K562 (cell line): ENCODE results near the gene MPRIP. TPM values are rescaled to one million over a fixed set of nuclear protein-coding genes. Genes with fewer than 3 reads are reported as not detected.
"Not testable (repeated sequence)": the region's sequence is repeated elsewhere in the genome, so short reads cannot be mapped to it uniquely, and the experiment has no call there.

ENCODE experiments used
- ATAC-seq: fragments of 200-7000 bp; cut with Tn5 transposase; 3 replicates; pipeline ENCODE4 v1.9.1; 2020; ENCODE audit warnings: moderate library complexity
- BruUV-seq: library from RNA; stranded (reverse); fragments of 400-500 nt; replicated peaks from 2 replicates; lab custom pipeline; 2021; lab: Mats Ljungman, UMichigan
- CTCF ChIA-PET: fragments of 300-600 bp; formaldehyde crosslinking; extraction: SDS; loops from one replicate; lab custom pipeline; 2021; ENCODE audit warnings: low intra/inter-chr PET ratio; lab: Yijun Ruan, JAX
- POLR2A ChIA-PET: fragments of 300-600, 350-650 bp; sonication (Branson Sonifier 250); formaldehyde crosslinking; extraction: SDS; loops from one replicate; lab custom pipeline; 2021; ENCODE audit warnings: antibody characterized with exemption, inconsistent platforms; lab: Yijun Ruan, JAX
- DNase-seq, 4 experiments: peaks; one replicate each; pipeline versions ENCODE4 v3.0.0 to v3.0.0-alpha.2; 2011 to 2018; ENCODE audit warnings: low spot score in 3 of 4, mixed read lengths in 3 of 4; ENCODE audit errors: extremely low read depth in 1 of 4
- FAIRE-seq: peaks from 2 replicates; lab custom pipeline; 2011; peaks lifted over from hg19 to GRCh38; lab: Jason Lieb, UNC
- H2AFZ ChIP-seq: 2 replicates; pipeline ENCODE4 v1.6.0; 2011; ENCODE audit warnings: low read depth, low read length, control low read depth, inconsistent platforms
- H3K27ac ChIP-seq: fragments of 200-600 bp; 3 replicates; pipeline ENCODE4 v1.8.0; 2011; ENCODE audit warnings: low read depth, mild to moderate bottlenecking, control low read depth, inconsistent platforms, low read length, moderate library complexity, mixed read lengths; ENCODE audit errors: extremely low read depth
- H3K27me3 ChIP-seq, 2 experiments: fragments of 300-600 bp in 1 of 2; 2 replicates in 1 of 2; 3 replicates in 1 of 2; pipeline versions ENCODE4 v1.6.0 to v1.8.0; 2011; ENCODE audit warnings: inconsistent platforms in 2 of 2, low read length in 2 of 2, mild to moderate bottlenecking in 1 of 2, mixed read lengths in 1 of 2, moderate library complexity in 1 of 2; ENCODE audit not compliant: control insufficient read depth in 2 of 2, insufficient read depth in 2 of 2
- H3K36me3 ChIP-seq: fragments of 300-600 bp; 3 replicates; pipeline ENCODE4 v1.8.0; 2011; ENCODE audit warnings: mild to moderate bottlenecking, low read length, inconsistent platforms; ENCODE audit not compliant: control insufficient read depth, insufficient read depth
- H3K4me1 ChIP-seq, 2 experiments: fragments of 200-600 bp in 1 of 2; replicated peaks in 1 of 2; 2 replicates in 1 of 2; 3 replicates in 1 of 2; pipeline versions ENCODE4 v1.5.1 to v1.8.0; 2011; ENCODE audit warnings: inconsistent platforms in 2 of 2, low read length in 2 of 2, mild to moderate bottlenecking in 1 of 2, mixed read lengths in 1 of 2, moderate library complexity in 1 of 2; ENCODE audit not compliant: control insufficient read depth in 2 of 2, insufficient read depth in 2 of 2
- H3K4me2 ChIP-seq: 2 replicates; pipeline ENCODE4 v1.6.1; 2011; ENCODE audit warnings: low read length, control low read depth, inconsistent platforms, mixed read lengths; ENCODE audit not compliant: insufficient read depth
- H3K4me3 ChIP-seq: fragments of 200-600 bp; sonication (generic), shearing (Covaris generic); 2 replicates; pipeline ENCODE4 v1.5.1; 2016; ENCODE audit warnings: control low read depth, inconsistent platforms
- H3K79me2 ChIP-seq: fragments of 200-600 bp; 3 replicates; pipeline ENCODE4 v1.8.0; 2011; ENCODE audit warnings: low read length, inconsistent platforms; ENCODE audit not compliant: control insufficient read depth, insufficient read depth
- H3K9ac ChIP-seq, 2 experiments: 2 replicates each; pipeline versions ENCODE4 v1.6.0 to v1.6.1; 2011; ENCODE audit warnings: low read depth in 2 of 2, low read length in 2 of 2, control low read depth in 1 of 2, inconsistent platforms in 1 of 2, mild to moderate bottlenecking in 1 of 2, mixed read lengths in 1 of 2; ENCODE audit not compliant: insufficient read depth in 1 of 2
- H3K9me1 ChIP-seq: one replicate; pipeline ENCODE4 v1.6.0; 2011; ENCODE audit warnings: inconsistent platforms, mild to moderate bottlenecking, low read length, moderate library complexity; ENCODE audit not compliant: control insufficient read depth, insufficient read depth
- H3K9me3 ChIP-seq: replicated peaks from 2 replicates; pipeline ENCODE4 v1.5.1; 2011; ENCODE audit warnings: low read depth, low read length, inconsistent platforms; ENCODE audit not compliant: control insufficient read depth, insufficient read depth
- H4K20me1 ChIP-seq: replicated peaks from 2 replicates; pipeline ENCODE4 v1.6.1; 2011; ENCODE audit warnings: low read length, inconsistent platforms, mixed read lengths; ENCODE audit not compliant: control insufficient read depth, insufficient read depth
- NFIC ChIP-seq: fragments of 450-650 bp; IDR thresholded peaks from 2 replicates; pipeline ENCODE4 v1.6.1; 2017; ENCODE audit warnings: mild to moderate bottlenecking, inconsistent platforms
- RBM25 ChIP-seq: fragments of 200-400 bp; formaldehyde crosslinking; IDR thresholded peaks from 2 replicates; pipeline ENCODE4 v1.6.1; 2018; ENCODE audit warnings: low read length, low read depth, moderate library complexity; ENCODE audit not compliant: severe bottlenecking
- WGBS: fragments of 100-300 bp; shearing (Covaris generic); methylation state at CpG from one replicate; pipeline ENCODE4 v1.1.6; 2016; ENCODE audit warnings: low coverage, mixed read lengths; ENCODE audit not compliant: insufficient coverage; ENCODE audit errors: missing lambda C conversion rate; 5-methylcytosine and 5-hydroxymethylcytosine counted together
- in situ Hi-C: fragments of 300-500 bp; cut with MboI; formaldehyde crosslinking; loops from 4 replicates; pipeline ENCODE4 v1.15.0; 2018; ENCODE audit warnings: inconsistent platforms, mixed read lengths
- intact Hi-C: fragments of 100-400 bp; cut with micrococcal nuclease; formaldehyde crosslinking; loops from 2 replicates; pipeline ENCODE4 v1.14.2; 2022
- polyA plus RNA-seq, 8 experiments: library from polyadenylated mRNA; depleted of rRNA in 4 of 8; stranded (reverse) in 5 of 8; unstranded in 3 of 8; fragments of >200 nt; fragmentation: Nextera tagmentation in 2 of 8; fragmentation: Illumina TruSeq in 1 of 8; extraction: Ambion mirVana in 2 of 8; extraction: Trizol in 1 of 8; gene quantifications; 2 replicates each; pipeline versions ENCODE4 v1.2.1 to v1.2.3, GENCODE V29; 2011 to 2014; ENCODE audit warnings: inconsistent platforms in 1 of 8, missing spikeins in 1 of 8
- total RNA-seq, 7 experiments: library from RNA; depleted of rRNA in 6 of 7; stranded (reverse); fragments of >200 nt in 6 of 7; fragmentation: Illumina TruSeq in 2 of 7; extraction: Trizol in 2 of 7; gene quantifications; 2 replicates each; pipeline versions ENCODE4 v1.2.1 to v1.2.3, GENCODE V29; 2011 to 2021; ENCODE audit warnings: low replicate concordance in 1 of 7

Gene MPRIP
- total and polyA plus RNA-seq, 9 of the 15 experiments (the other 6 are each of a cell fraction or from before 2014, with no cell fraction given), result 10.0 to 72.6 (median 30.1) TPM

DNA sequence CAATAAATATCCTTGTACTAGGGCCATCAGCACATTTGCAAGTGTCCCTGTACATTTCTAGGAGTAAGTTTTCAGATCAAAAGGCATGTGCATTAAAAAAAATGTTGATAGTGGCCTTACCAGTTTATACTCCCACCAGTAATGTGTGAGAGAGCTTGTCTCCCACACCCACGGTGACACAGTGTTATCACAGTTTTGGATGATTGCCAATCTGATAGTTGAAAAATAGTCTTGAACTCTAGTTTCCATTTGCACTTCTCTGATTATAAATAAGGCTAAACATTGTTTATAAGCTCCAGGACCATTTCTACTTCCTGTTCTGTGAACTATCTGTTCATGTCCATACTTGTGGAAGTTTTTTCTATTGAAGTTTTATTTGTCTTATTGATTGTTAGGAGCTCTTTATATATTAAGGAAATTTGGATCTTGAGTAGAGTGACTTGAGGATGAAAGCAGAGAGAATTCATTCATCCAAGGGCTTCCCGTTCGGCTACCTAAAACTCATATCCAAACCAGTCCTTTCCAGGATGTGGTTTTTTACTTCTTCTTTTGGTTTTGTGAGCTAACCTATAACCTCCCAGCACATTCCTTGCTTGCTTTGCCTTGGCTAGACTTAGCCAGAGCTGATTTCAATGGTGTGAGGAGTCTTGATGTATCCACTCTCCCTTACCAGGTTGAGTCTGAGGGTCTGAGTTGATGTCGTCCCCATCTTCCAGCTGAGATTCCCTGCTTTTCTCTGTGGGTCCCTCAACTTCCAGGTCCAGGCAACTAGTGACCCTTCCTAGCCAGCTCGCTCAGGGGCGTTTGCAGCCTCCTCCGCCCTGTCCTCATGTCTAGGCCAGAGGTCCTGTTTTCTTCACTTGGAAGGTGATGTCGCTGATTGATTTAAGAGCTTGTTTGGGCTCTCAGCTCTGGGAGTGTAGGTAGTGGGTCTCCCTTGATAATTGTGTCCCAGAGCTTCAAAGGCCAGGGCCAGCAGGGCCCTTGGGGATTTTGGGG lies 25.8 kb upstream of the MPRIP start:
- H2AFZ ChIP-seq, FAIRE-seq, H3K9me3 ChIP-seq, H3K4me2 ChIP-seq, H4K20me1 ChIP-seq, H3K36me3 ChIP-seq, H3K4me3 ChIP-seq, BruUV-seq, DNase-seq, H3K9me1 ChIP-seq, in situ Hi-C loops, H3K79me2 ChIP-seq, H3K9ac ChIP-seq, H3K27ac ChIP-seq, H3K27me3 ChIP-seq, H3K4me1 ChIP-seq, ATAC-seq, intact Hi-C loops: not testable (repeated sequence)
- peak; percentile 84 for TF ChIP-seq NFIC
- peak; percentile 29 for TF ChIP-seq RBM25
- ChIA-PET CTCF (interaction anchor here (0.6 kb wide), 1 partner anchor 15 kb away, joined by 3 read pairs; no protein-coding TSS in a partner anchor), POLR2A (interaction anchor here (0.6 to 0.7 kb wide), 3 partner anchors 12 to 614 kb away, joined by 3 to 5 read pairs (median 3); no protein-coding TSS in a partner anchor)
- 26% methylated on average over 8 of the region's 8 CpGs for WGBS
